Fibroblast of mammary gland (primary cell): Measurements from ENCODE around the gene PINK1.

ENCODE experiments used
- DNase-seq: peaks from one replicate; pipeline ENCODE4 v3.0.0-alpha.2; 2010; ENCODE audit warnings: low read depth
- H3K4me3 ChIP-seq: 2 replicates; pipeline ENCODE4 v1.5.1; 2011; ENCODE audit warnings: low read depth, mild to moderate bottlenecking, low read length, moderate library complexity; ENCODE audit not compliant: control insufficient read depth
- TF ChIP-seq, protein P1 (sequence below): conservative IDR thresholded peaks from 2 replicates; pipeline ENCODE4 v1.5.1; 2011; ENCODE audit warnings: low read depth, low read length, inconsistent platforms; ENCODE audit not compliant: control insufficient read depth, insufficient read depth

Gene PINK1

DNA sequence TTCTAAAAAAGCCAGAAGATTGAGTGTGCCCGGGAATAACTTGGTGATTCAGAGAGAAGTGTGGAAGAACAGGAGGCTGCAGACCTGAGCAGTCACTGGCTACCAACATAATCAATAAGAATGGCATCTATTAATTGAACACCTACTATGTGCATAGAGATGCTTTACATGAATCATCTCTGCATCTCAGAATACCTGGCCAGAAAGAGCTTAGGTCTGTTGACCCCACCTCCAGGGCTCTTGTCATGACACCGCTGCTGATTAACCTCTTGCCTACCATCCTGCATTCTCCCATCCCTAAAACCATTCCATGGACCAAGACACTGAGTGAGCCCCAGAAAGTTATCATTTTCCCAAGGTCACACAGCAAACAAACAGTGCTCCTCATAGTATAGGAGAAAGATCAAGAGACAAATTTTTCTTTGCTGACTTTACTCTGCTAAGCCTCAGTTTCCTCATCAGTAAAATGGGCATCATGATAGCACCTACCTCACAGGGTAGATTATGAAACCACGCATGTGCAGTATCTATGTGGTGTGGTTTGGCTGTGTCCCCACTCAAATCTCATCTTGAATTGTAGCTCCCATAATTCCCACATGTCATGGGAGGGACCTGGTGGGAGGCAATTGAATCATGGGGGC lies 16.3 kb upstream of the PINK1 start:
- DNase-seq, result no peak
- TF ChIP-seq, protein P1, sequence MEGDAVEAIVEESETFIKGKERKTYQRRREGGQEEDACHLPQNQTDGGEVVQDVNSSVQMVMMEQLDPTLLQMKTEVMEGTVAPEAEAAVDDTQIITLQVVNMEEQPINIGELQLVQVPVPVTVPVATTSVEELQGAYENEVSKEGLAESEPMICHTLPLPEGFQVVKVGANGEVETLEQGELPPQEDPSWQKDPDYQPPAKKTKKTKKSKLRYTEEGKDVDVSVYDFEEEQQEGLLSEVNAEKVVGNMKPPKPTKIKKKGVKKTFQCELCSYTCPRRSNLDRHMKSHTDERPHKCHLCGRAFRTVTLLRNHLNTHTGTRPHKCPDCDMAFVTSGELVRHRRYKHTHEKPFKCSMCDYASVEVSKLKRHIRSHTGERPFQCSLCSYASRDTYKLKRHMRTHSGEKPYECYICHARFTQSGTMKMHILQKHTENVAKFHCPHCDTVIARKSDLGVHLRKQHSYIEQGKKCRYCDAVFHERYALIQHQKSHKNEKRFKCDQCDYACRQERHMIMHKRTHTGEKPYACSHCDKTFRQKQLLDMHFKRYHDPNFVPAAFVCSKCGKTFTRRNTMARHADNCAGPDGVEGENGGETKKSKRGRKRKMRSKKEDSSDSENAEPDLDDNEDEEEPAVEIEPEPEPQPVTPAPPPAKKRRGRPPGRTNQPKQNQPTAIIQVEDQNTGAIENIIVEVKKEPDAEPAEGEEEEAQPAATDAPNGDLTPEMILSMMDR, result no peak
- H3K4me3 ChIP-seq, result no peak overlapping the region

DNA sequence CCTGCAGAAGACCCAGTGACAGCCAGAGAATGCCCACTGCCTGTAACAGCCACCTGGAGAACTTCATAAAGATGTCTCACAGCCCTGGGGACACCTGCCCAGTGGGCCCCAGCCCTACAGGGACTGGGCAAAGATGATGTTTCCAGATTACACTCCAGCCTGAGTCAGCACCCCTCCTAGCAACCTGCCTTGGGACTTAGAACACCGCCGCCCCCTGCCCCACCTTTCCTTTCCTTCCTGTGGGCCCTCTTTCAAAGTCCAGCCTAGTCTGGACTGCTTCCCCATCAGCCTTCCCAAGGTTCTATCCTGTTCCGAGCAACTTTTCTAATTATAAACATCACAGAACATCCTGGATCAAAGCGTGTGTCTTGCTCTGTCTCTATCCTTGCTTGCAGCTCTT lies 14.7 kb upstream of the PINK1 start:
- TF ChIP-seq, protein P1, result no peak
- DNase-seq, result no peak
- no peak overlapping the region for H3K4me3 ChIP-seq

DNA sequence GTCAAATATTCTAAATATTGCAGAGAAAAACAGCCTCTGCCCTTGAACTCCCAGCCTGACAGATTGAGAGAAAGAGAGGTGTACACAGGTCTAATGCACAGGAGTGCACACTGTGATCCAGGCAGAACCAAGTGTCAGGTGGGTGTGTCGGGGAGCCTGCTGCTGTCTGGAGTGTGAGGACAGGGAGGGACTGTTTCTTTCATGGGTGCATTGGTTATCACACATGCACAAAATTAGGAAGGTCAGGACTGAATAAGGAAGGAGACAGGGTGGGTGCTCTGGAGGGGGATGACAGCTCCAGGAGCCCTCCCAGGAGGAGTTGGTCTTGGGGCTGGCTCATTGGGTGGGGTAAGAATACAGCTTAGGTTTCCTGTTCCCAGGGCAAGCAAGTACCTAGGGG lies 13.3 kb upstream of the PINK1 start:
- TF ChIP-seq, protein P1, result no peak
- H3K4me3 ChIP-seq, result no peak overlapping the region
- DNase-seq, result no peak

DNA sequence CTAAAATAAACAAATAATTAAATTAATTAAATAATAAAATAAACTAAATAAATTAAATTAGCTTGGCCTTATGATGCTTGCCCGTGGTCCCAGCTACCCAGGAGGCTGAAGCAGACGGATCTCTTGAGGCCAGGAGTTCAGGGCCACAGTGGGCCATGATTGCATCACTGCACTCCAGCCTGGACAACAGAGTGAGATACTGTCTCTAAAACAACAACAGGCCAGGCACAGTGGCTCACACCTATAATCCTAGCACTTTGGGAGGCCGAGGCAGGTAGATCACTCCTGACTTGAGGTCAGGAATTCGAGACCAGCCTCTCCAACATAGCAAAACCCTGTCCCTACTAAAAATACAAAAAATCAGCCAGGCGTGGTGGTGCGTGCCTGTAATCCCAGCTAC lies 12.2 kb upstream of the PINK1 start:
- TF ChIP-seq, protein P1, result no peak
- H3K4me3 ChIP-seq, result no peak overlapping the region
- DNase-seq, result no peak

DNA sequence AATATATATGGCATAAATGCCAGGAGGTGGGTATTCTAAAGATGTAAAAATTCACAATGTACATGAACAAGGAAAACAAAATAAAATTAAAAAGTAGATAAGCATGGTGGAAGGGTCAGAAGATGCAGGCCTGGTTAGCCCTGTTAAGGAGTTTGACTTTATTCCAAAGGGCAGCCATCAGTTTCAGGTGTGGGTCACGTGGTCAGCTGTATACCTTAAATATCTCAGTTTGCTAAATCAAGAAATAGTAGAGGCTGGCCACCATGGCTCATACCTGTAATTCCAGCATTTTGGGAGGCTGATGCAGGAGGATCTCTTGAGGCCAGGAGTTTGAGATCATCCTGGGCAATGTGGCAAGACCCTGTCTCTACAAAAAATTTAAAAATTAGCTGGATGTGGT lies 8.5 kb upstream of the PINK1 start:
- DNase-seq, result no peak
- TF ChIP-seq, protein P1, result no peak

DNA sequence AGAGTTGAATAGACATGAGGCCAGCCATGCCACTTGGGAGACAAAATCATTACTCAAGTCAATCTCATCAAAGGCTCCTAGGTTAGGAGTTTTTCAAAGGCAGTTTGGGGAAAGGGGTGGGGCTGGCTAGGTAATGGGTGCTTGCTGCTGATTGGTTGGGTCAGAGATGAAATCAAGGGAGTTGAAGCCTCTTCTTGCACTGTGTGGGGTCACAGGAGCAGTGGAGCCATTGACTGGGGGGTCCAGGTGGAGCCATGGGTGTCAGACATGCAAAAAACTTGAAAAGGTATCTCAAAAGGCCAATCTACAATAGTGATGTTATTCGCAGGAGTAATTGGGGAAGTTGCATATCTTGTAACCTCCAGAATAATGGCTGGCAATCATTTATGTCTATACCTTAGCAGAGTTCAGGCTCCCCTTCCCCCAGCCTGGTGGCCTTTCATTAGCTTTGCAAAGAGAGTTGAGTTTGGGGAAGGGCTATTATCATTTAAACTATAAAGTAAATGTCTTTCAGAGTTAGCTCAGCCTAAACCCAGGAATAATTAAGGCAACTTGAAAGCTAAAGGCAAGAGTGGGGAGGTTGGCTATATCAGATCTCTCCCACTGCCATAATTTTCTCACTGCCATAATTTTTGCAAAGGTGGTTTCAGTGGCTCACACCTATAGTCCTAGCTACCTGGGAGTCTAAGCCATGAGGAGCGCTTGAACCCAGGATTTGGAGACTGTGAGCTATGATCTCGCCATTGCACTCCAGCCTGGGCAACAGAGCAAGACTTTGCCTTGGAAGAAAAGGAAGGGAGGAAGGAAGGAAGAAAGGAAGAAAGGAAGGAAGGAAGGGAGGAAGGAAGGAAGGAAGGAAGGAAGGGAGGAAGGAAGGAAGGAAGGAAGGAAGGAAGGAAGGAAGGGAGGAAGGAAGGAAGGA lies 7.8 kb upstream of the PINK1 start:
- TF ChIP-seq, protein P1, result no peak
- H3K4me3 ChIP-seq, result no peak overlapping the region
- no peak for DNase-seq

More for the DNA sequence above, 8.5 kb upstream of the PINK1 start:
- H3K4me3 ChIP-seq, result no peak overlapping the region
